ENCODE measurements around the gene NT5DC4. TPM values are rescaled to one million over a fixed set of nuclear protein-coding genes. Genes with fewer than 3 reads are reported as not detected.

The NT5DC4 gene
- total RNA-seq, 1 experiment from 2014 or later, result not detected

DNA sequence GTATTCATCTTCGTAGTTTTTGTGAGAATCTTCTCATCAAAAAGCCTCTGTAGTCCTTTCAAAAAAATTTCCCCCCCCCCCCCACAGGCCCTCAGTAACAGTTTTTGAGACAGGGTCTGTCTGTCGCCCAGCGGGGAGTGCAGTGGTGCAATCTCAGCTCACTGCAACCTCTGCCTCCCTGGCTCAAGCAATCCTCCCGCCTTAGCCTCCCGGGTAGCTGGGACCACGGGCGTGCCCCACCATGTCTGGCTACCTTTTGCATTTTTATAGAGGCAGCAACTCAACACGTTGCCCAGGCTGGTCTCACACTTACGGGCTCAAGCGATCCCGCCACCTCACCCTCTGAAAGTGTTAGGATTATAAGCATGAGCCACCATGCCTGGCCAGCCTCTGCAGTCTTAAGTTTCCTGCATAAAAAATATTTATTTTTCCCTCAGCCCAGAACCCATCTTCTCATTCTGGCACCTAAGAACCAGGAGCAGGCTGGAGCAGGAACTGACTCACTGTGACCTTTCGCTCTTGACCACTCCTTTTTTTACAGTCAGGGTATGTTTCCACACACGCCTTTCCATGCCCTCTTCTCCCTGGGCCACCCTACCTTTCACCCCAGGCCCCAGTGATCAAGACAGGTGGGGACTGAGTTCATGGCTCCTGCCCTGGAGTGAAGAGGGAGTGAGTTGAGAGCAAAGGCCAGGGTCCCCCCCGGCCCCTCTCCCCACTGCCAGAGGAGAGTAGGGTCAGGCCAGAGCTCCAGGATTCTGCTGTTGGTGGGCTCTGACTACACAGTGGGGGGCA, 32.5 kb upstream of the NT5DC4 start:
- BruUV-seq (replicated peaks), result no TSS peak
- Histone ChIP-seq H3K27me3 (replicated peaks; ENCODE audit: insufficient read depth, low read depth, low read length, poor library complexity) (no peaks in the 10 kb centered on the region), H3K9me3 (ENCODE audit: low read depth, low read length, poor library complexity, severe bottlenecking) (no peaks in the 10 kb centered on the region), H3K27ac (ENCODE audit: low read depth, low read length, poor library complexity, severe bottlenecking) (no peak overlapping the region), H3K36me3 (ENCODE audit: insufficient read depth, low read length, poor library complexity, severe bottlenecking) (no peaks in the 10 kb centered on the region), H3K4me3 (ENCODE audit: low read depth, low read length, poor library complexity, severe bottlenecking) (no peak overlapping the region), H3K4me1 (ENCODE audit: insufficient read depth, low read length, poor library complexity, severe bottlenecking) (no peaks in the 10 kb centered on the region)
- ChIA-PET POLR2A (ENCODE audit: low non-redundant PET) (no interaction called here), CTCF (no interaction called here)
- TF ChIP-seq, protein P1, sequence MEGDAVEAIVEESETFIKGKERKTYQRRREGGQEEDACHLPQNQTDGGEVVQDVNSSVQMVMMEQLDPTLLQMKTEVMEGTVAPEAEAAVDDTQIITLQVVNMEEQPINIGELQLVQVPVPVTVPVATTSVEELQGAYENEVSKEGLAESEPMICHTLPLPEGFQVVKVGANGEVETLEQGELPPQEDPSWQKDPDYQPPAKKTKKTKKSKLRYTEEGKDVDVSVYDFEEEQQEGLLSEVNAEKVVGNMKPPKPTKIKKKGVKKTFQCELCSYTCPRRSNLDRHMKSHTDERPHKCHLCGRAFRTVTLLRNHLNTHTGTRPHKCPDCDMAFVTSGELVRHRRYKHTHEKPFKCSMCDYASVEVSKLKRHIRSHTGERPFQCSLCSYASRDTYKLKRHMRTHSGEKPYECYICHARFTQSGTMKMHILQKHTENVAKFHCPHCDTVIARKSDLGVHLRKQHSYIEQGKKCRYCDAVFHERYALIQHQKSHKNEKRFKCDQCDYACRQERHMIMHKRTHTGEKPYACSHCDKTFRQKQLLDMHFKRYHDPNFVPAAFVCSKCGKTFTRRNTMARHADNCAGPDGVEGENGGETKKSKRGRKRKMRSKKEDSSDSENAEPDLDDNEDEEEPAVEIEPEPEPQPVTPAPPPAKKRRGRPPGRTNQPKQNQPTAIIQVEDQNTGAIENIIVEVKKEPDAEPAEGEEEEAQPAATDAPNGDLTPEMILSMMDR (conservative IDR thresholded peaks at IDR 0.05; ENCODE audit: low read depth, low read length), result no peak
- TF ChIP-seq EZH2 (IDR thresholded peaks at IDR 0.05; ENCODE audit: borderline replicate concordance, low read depth, low read length, poor library complexity, severe bottlenecking), result no peak
- intact Hi-C loops (cut with micrococcal nuclease; ENCODE audit: unreplicated experiment), result no loop called here
- DNase-seq (ENCODE audit: low spot score), result no peak

GRCh38 chr2:112690853-112691401, 29.9 kb upstream of the NT5DC4 start:
- DNase-seq (ENCODE audit: low spot score), result peak; percentile 77

GRCh38 chr2:112691881-112692281, 28.9 kb upstream of the NT5DC4 start:
- intact Hi-C loops (cut with micrococcal nuclease; ENCODE audit: unreplicated experiment), result loop anchor here (2.0 kb wide), 1 partner anchor 65 kb away; no protein-coding TSS in a partner anchor
- BruUV-seq (replicated peaks), result no TSS peak
- H3K27me3 ChIP-seq (replicated peaks; ENCODE audit: insufficient read depth, low read depth, low read length, poor library complexity), result no peaks in the 10 kb centered on the region
- TF ChIP-seq EZH2 (IDR thresholded peaks at IDR 0.05; ENCODE audit: borderline replicate concordance, low read depth, low read length, poor library complexity, severe bottlenecking), result no peak
- TF ChIP-seq, protein P1 (conservative IDR thresholded peaks at IDR 0.05; ENCODE audit: low read depth, low read length), result no peak
- POLR2A ChIA-PET (ENCODE audit: low non-redundant PET), result no interaction called here
- CTCF ChIA-PET, result interaction anchor here (0.5 kb wide), 1 partner anchor 519 kb away, joined by 8 read pairs; no protein-coding TSS in a partner anchor
- H3K9me3 ChIP-seq (ENCODE audit: low read depth, low read length, poor library complexity, severe bottlenecking), result no peaks in the 10 kb centered on the region
- no peaks in the 10 kb centered on the region for H3K4me1 ChIP-seq (ENCODE audit: insufficient read depth, low read length, poor library complexity, severe bottlenecking)
- no peak for DNase-seq (ENCODE audit: low spot score)
- no peak overlapping the region for H3K27ac ChIP-seq (ENCODE audit: low read depth, low read length, poor library complexity, severe bottlenecking)
- H3K36me3 ChIP-seq (ENCODE audit: insufficient read depth, low read length, poor library complexity, severe bottlenecking), result no peaks in the 10 kb centered on the region
- H3K4me3 ChIP-seq (ENCODE audit: low read depth, low read length, poor library complexity, severe bottlenecking), result no peak overlapping the region

More at GRCh38 chr2:112690853-112691401, 29.9 kb upstream of the NT5DC4 start:
- TF ChIP-seq, protein P1 (conservative IDR thresholded peaks at IDR 0.05; ENCODE audit: low read depth, low read length), result peak; percentile 72
- TF ChIP-seq EZH2 (IDR thresholded peaks at IDR 0.05; ENCODE audit: borderline replicate concordance, low read depth, low read length, poor library complexity, severe bottlenecking), result no peak
- H3K9me3 ChIP-seq (ENCODE audit: low read depth, low read length, poor library complexity, severe bottlenecking), result no peaks in the 10 kb centered on the region
- H3K27ac ChIP-seq (ENCODE audit: low read depth, low read length, poor library complexity, severe bottlenecking), result no peak overlapping the region
- no peaks in the 10 kb centered on the region for H3K4me1 ChIP-seq (ENCODE audit: insufficient read depth, low read length, poor library complexity, severe bottlenecking)
- POLR2A ChIA-PET (ENCODE audit: low non-redundant PET), result no interaction called here
- BruUV-seq (replicated peaks), result no TSS peak
- CTCF ChIA-PET, result no interaction called here
- H3K4me3 ChIP-seq (ENCODE audit: low read depth, low read length, poor library complexity, severe bottlenecking), result no peak overlapping the region
- H3K36me3 ChIP-seq (ENCODE audit: insufficient read depth, low read length, poor library complexity, severe bottlenecking), result no peaks in the 10 kb centered on the region
- no peaks in the 10 kb centered on the region for H3K27me3 ChIP-seq (replicated peaks; ENCODE audit: insufficient read depth, low read depth, low read length, poor library complexity)
- intact Hi-C loops (cut with micrococcal nuclease; ENCODE audit: unreplicated experiment), result loop anchor here (2.0 kb wide), 1 partner anchor 64 kb away; no protein-coding TSS in a partner anchor
